Tibial nerve (tissue), 4 donors: ENCODE data around the gene SREBF2. TPM values are rescaled to one million over a fixed set of nuclear protein-coding genes. Genes with fewer than 3 reads are reported as not detected.

Experiments
- DNase-seq, 2 donors: peaks; one replicate each; pipeline ENCODE4 v3.0.0-alpha.2; 2019; ENCODE audit warnings: low spot score in 2 of 2
- H3K27ac ChIP-seq, 4 donors: fragments of 200-600 bp; sonication (generic) in 3 of 4; one replicate each; pipeline ENCODE4 v1.5.1; 2017 to 2019; ENCODE audit warnings: mild to moderate bottlenecking in 1 of 4
- H3K27me3 ChIP-seq, 2 donors: fragments of 200-600 bp; sonication (generic) in 1 of 2; one replicate each; pipeline versions ENCODE4 v1.5.1 to v1.6.0; 2017 to 2019
- H3K36me3 ChIP-seq, 3 donors: fragments of 200-600 bp; sonication (generic); one replicate each; pipeline ENCODE4 v1.5.1; 2018 to 2019
- H3K4me1 ChIP-seq, 4 donors: fragments of 200-600 bp; sonication (generic) in 3 of 4; one replicate each; pipeline ENCODE4 v1.5.1; 2017 to 2019
- H3K4me3 ChIP-seq, 4 donors: fragments of 200-600 bp; sonication (generic) in 3 of 4; one replicate each; pipeline ENCODE4 v1.5.1; 2017 to 2019; ENCODE audit warnings: mild to moderate bottlenecking in 1 of 4, moderate library complexity in 1 of 4
- H3K9me3 ChIP-seq, 4 donors: fragments of 200-600 bp; sonication (generic) in 3 of 4; one replicate each; pipeline ENCODE4 v1.5.1; 2017 to 2019
- EP300 ChIP-seq, 2 donors: sonication (generic); formaldehyde crosslinking; IDR thresholded peaks; one replicate each; pipeline ENCODE4 v1.6.1; 2017; ENCODE audit warnings: antibody characterized with exemption in 2 of 2, mild to moderate bottlenecking in 1 of 2
- POLR2A ChIP-seq, 2 donors: fragments of 450-650 bp; IDR thresholded peaks; one replicate each; pipeline ENCODE4 v1.6.1; 2017; ENCODE audit warnings: antibody characterized with exemption in 2 of 2, mild to moderate bottlenecking in 2 of 2, moderate library complexity in 2 of 2
- WGBS, 2 donors: methylation state at CpG; one replicate each; pipeline ENCODE4 v1.1.5; 2018; 5-methylcytosine and 5-hydroxymethylcytosine counted together
- total RNA-seq, 4 donors: library from RNA; depleted of rRNA; stranded (reverse); fragments of >200 nt; gene quantifications; one replicate each; pipeline ENCODE4 v1.1.0, GENCODE V29; 2016
- TF ChIP-seq, protein P1 (sequence below), 5 experiments: fragments of 200-600 bp in 3 of 5; fragments of 450-650 bp in 2 of 5; sonication (generic) in 3 of 5; IDR thresholded peaks; one replicate each; pipeline ENCODE4 v1.5.1; 2016 to 2019; ENCODE audit warnings: antibody characterized with exemption in 5 of 5, mild to moderate bottlenecking in 3 of 5, moderate library complexity in 2 of 5

Gene SREBF2
- total RNA-seq, result 100 to 1,000 TPM in 3 of 4 donors, 10 to 100 TPM in 1; 73.5 to 157 (median 129) TPM

- Histone ChIP-seq H3K4me3 (peak within 1 kb of the TSS; percentile 69 to 99 (median 88)), H3K36me3 (peaks cover 0 to 19% (median 0%) of the 10 kb centered on the region in 3 donors), H3K27me3 (no peaks in the 10 kb centered on the region), H3K4me1 (peaks cover 0 to 51% (median 11%) of the 10 kb centered on the region in 4 donors), H3K9me3 (no peaks in the 10 kb centered on the region), H3K27ac (peak within 1 kb of the TSS; percentile 96 to 100 (median 98))
- TF ChIP-seq POLR2A (IDR thresholded peaks at IDR 0.05), result peak; percentile 57 to 93
- peak; percentile 92 to 98 for TF ChIP-seq EP300 (IDR thresholded peaks at IDR 0.05)
- TF ChIP-seq, protein P1, sequence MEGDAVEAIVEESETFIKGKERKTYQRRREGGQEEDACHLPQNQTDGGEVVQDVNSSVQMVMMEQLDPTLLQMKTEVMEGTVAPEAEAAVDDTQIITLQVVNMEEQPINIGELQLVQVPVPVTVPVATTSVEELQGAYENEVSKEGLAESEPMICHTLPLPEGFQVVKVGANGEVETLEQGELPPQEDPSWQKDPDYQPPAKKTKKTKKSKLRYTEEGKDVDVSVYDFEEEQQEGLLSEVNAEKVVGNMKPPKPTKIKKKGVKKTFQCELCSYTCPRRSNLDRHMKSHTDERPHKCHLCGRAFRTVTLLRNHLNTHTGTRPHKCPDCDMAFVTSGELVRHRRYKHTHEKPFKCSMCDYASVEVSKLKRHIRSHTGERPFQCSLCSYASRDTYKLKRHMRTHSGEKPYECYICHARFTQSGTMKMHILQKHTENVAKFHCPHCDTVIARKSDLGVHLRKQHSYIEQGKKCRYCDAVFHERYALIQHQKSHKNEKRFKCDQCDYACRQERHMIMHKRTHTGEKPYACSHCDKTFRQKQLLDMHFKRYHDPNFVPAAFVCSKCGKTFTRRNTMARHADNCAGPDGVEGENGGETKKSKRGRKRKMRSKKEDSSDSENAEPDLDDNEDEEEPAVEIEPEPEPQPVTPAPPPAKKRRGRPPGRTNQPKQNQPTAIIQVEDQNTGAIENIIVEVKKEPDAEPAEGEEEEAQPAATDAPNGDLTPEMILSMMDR (IDR thresholded peaks at IDR 0.05), result no peak
- peak; percentile 99 to 100 for DNase-seq
- WGBS, 2 donors, result 0% methylated on average over 28 to 41 of the region's 75 CpGs
These were observed at the start of gene SREBF2 for GRCh38 chr22:41832553-41833368. SREBF2 (plus strand) TSS chr22:41833105; CDS start chr22:41833271, 166 bp downstream.

GRCh38 chr22:41787331-41787730 lies 45.6 kb upstream of the SREBF2 start:
- no peaks in the 10 kb centered on the region for H3K4me1 ChIP-seq
- no peak for DNase-seq
- H3K27me3 ChIP-seq, result no peaks in the 10 kb centered on the region
- no peak overlapping the region for H3K27ac ChIP-seq
- no peaks in the 10 kb centered on the region for H3K36me3 ChIP-seq
- WGBS, 2 donors, result 86 to 88% methylated on average over 2 of the region's 2 CpGs
- no peak overlapping the region for H3K4me3 ChIP-seq
- no peaks in the 10 kb centered on the region for H3K9me3 ChIP-seq
- TF ChIP-seq EP300 (IDR thresholded peaks at IDR 0.05) (no peak), POLR2A (IDR thresholded peaks at IDR 0.05) (no peak)
- TF ChIP-seq, protein P1 (IDR thresholded peaks at IDR 0.05), result no peak

- H3K4me1 ChIP-seq, result peaks cover 0 to 1% (median 0%) of the 10 kb centered on the region in 4 donors
- no peak for DNase-seq
- no peak overlapping the region for H3K4me3 ChIP-seq
- no peak overlapping the region for H3K27ac ChIP-seq
- no peaks in the 10 kb centered on the region for H3K27me3 ChIP-seq
- no peaks in the 10 kb centered on the region for H3K36me3 ChIP-seq
- TF ChIP-seq POLR2A (IDR thresholded peaks at IDR 0.05) (no peak), EP300 (IDR thresholded peaks at IDR 0.05) (no peak)
- TF ChIP-seq, protein P1 (IDR thresholded peaks at IDR 0.05), result no peak
- WGBS, 2 donors, result 92 to 100% methylated on average over 3 of the region's 3 CpGs
- no peaks in the 10 kb centered on the region for H3K9me3 ChIP-seq
These were observed 39.0 kb upstream of the SREBF2 start for GRCh38 chr22:41793871-41794270.

DNA sequence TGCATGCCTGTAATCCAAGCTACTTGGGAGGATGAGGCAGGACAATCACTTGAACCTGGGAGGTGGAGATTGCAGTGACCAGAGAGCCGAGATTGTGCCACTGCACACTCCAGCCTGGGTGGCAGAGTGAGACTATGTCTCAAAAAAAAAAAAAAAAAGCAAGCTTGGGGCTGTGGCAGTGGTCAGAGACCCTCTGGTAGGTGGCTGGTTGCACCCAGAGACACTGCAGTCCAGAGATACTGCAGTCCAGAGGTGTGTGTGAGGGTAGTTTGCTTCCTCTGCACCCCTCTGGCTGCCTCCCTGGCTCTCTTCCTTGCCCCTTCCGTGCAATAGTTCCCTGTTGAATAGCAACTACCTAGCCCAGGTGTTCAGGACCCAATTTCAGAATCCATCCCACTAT lies 34.2 kb upstream of the SREBF2 start:
- Histone ChIP-seq H3K4me3 (no peak overlapping the region), H3K9me3 (no peaks in the 10 kb centered on the region), H3K36me3 (no peaks in the 10 kb centered on the region), H3K27me3 (no peaks in the 10 kb centered on the region), H3K4me1 (peaks cover 0 to 26% (median 12%) of the 10 kb centered on the region in 4 donors), H3K27ac (peak overlapping the region in 2 of 4 donors; percentile 85 to 92)
- 97 to 98% methylated on average over 2 of the region's 2 CpGs for WGBS, 2 donors
- no peak for DNase-seq
- no peak for TF ChIP-seq POLR2A (IDR thresholded peaks at IDR 0.05)

DNA sequence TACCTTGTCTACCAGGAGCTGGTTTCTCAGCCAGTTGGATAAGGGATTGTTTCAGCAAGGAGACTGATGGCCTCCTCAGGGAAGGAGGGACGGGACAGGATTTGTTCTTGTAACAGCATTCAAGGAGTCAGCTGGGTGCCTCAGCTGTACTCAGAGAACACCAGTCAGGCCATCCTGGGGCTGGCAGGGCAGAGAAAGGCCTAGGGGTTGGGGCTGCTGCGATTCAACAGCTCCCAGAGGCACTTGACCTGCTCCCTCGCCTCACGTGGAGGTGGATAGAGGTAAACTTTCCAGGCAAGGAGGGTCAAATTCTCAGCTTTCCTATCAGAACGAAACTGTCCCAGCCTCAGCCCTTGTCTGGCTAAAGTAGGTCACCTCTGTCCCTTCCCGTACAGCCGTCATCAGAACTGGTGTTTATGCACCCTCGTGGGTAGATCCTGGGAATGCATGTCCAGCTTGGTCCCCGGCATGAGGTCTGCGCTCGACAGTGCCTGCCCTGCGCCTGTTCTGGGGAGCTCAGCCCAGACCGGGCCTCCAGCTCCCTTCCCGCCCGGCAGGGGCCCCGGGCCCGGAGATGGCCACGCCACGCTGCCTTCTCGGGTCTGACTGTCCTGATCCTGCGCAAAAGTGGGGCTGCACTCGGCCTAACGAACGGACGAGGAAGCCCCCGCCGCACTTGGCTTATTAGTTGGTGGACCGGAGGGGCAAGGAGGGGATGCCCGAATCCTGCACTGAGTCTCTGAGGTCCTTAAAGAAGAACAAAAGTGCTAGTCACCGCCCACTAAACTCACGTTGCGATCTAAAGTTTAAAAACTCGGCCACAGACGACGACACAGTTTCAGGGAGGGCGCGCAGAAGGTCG lies 33.2 kb upstream of the SREBF2 start:
- peak overlapping the region; percentile 64 to 89 (median 77) for H3K4me3 ChIP-seq
- H3K36me3 ChIP-seq, result no peaks in the 10 kb centered on the region
- 12 to 13% methylated on average over 29 to 30 of the region's 38 CpGs for WGBS, 2 donors
- peaks cover 0 to 26% (median 12%) of the 10 kb centered on the region in 4 donors for H3K4me1 ChIP-seq
- peak overlapping the region; percentile 85 to 92 (median 88) for H3K27ac ChIP-seq
- DNase-seq, result peak; percentile 18 to 27
- H3K9me3 ChIP-seq, result no peaks in the 10 kb centered on the region
- H3K27me3 ChIP-seq, result no peaks in the 10 kb centered on the region
- TF ChIP-seq, protein P1 (IDR thresholded peaks at IDR 0.05), result peak in 1 of 5 experiments; percentile 16
- TF ChIP-seq EP300 (IDR thresholded peaks at IDR 0.05), result no peak
- no peak for TF ChIP-seq POLR2A (IDR thresholded peaks at IDR 0.05)
